HG03097 (cell line): ENCODE measurements around the gene DNAJC22.
A peak's percentile ranks its signal among the peaks of the same experiment; 100 is the strongest.
"Not testable (repeated sequence)": the region's sequence is repeated elsewhere in the genome, so short reads cannot be mapped to it uniquely, and the experiment has no call there.

ENCODE experiments used
- ATAC-seq: cut with Tn5 transposase; IDR thresholded peaks from one replicate; pipeline ENCODE4 v1.9.1; 2021; ENCODE audit not compliant: unreplicated experiment, low FRiP score

DNAJC22 gene

GRCh38 chr12:49346659-49347310 lies at the start of gene DNAJC22:
Gene DNAJC22 (plus strand): TSS chr12:49346888. CDS start chr12:49348873, 1,985 bp downstream.
- ATAC-seq: no peak

- ATAC-seq: no peak
These were observed 49.0 kb upstream of the DNAJC22 start for GRCh38 chr12:49297695-49298060.

- ATAC-seq: no peak
These were observed 48.5 kb upstream of the DNAJC22 start for GRCh38 chr12:49298160-49298559.

GRCh38 chr12:49301760-49302159 lies 44.9 kb upstream of the DNAJC22 start:
- no peak for ATAC-seq

- no peak for ATAC-seq
These were observed 42.5 kb upstream of the DNAJC22 start for GRCh38 chr12:49304161-49304560.

- no peak for ATAC-seq
These were observed 40.8 kb upstream of the DNAJC22 start for GRCh38 chr12:49305762-49306510.

GRCh38 chr12:49309386-49309785 lies 37.3 kb upstream of the DNAJC22 start:
- ATAC-seq: no peak

- not testable (repeated sequence) for ATAC-seq
These were observed 36.2 kb upstream of the DNAJC22 start for GRCh38 chr12:49310451-49311000.

GRCh38 chr12:49314811-49315210 lies 31.9 kb upstream of the DNAJC22 start:
- no peak for ATAC-seq

- ATAC-seq: not testable (repeated sequence)
These were observed 29.6 kb upstream of the DNAJC22 start for GRCh38 chr12:49317118-49317517.

- ATAC-seq: not testable (repeated sequence)
These were observed 26.1 kb upstream of the DNAJC22 start for GRCh38 chr12:49320411-49321103.

- no peak for ATAC-seq
These were observed 24.4 kb upstream of the DNAJC22 start for GRCh38 chr12:49322367-49322707.

- ATAC-seq: peak; percentile 96
These were observed 23.8 kb upstream of the DNAJC22 start, which contains the start of gene TROAP for GRCh38 chr12:49322708-49323523. Gene TROAP (plus strand): TSS chr12:49323255. CDS start chr12:49323609, 354 bp downstream.

GRCh38 chr12:49323524-49324097 lies 23.1 kb upstream of the DNAJC22 start:
- ATAC-seq: no peak

GRCh38 chr12:49325606-49326005 lies 21.1 kb upstream of the DNAJC22 start:
- ATAC-seq: no peak

GRCh38 chr12:49327368-49327767 lies 19.3 kb upstream of the DNAJC22 start:
- ATAC-seq: no peak

- ATAC-seq: no peak
These were observed 18.8 kb upstream of the DNAJC22 start for GRCh38 chr12:49327887-49328286.

- no peak for ATAC-seq
These were observed 17.9 kb upstream of the DNAJC22 start for GRCh38 chr12:49328816-49329215.

- no peak for ATAC-seq
These were observed 16.6 kb upstream of the DNAJC22 start for GRCh38 chr12:49330032-49330619.
